Progenitor cell of endocrine pancreas (in vitro differentiated cells): ENCODE results near the gene NFE2. TPM values are rescaled to one million over a fixed set of nuclear protein-coding genes. Genes with fewer than 3 reads are reported as not detected.

Experiments used
- DNase-seq: peaks from one replicate; pipeline ENCODE4 v3.0.0; 2021; ENCODE audit warnings: low spot score; ENCODE audit not compliant: unreplicated experiment
- H3K27ac Mint-ChIP-seq: 2 replicates; pipeline ENCODE4 v1.8.0; 2021; ENCODE audit warnings: mild to moderate bottlenecking, moderate library complexity, mixed read lengths
- H3K27me3 Mint-ChIP-seq: 2 replicates; pipeline ENCODE4 v1.8.0; 2021; ENCODE audit warnings: mixed read lengths
- H3K36me3 Mint-ChIP-seq: 2 replicates; pipeline ENCODE4 v1.8.0; 2022; ENCODE audit warnings: mixed read lengths; ENCODE audit not compliant: insufficient read depth
- H3K4me1 Mint-ChIP-seq: 2 replicates; pipeline ENCODE4 v1.8.0; 2021; ENCODE audit warnings: low read depth, mixed read lengths
- H3K4me3 Mint-ChIP-seq: 2 replicates; pipeline ENCODE4 v1.8.0; 2021; ENCODE audit warnings: low read depth, mild to moderate bottlenecking, moderate library complexity, mixed read lengths
- H3K9me3 Mint-ChIP-seq: 2 replicates; pipeline ENCODE4 v1.8.0; 2021; ENCODE audit warnings: low read depth, mixed read lengths
- total RNA-seq: library from RNA; stranded (reverse); gene quantifications from 2 replicates; pipeline ENCODE4 v1.2.1, GENCODE V29; 2021
- TF ChIP-seq, protein P1 (sequence below): fragments of 200-600 bp; sonication (generic); IDR thresholded peaks from one replicate; pipeline ENCODE4 v1.5.0; 2021; ENCODE audit warnings: antibody characterized with exemption, mild to moderate bottlenecking; ENCODE audit not compliant: unreplicated experiment

The NFE2 gene
- total RNA-seq, 1 donor from 2014 or later: 17.9 TPM

DNA sequence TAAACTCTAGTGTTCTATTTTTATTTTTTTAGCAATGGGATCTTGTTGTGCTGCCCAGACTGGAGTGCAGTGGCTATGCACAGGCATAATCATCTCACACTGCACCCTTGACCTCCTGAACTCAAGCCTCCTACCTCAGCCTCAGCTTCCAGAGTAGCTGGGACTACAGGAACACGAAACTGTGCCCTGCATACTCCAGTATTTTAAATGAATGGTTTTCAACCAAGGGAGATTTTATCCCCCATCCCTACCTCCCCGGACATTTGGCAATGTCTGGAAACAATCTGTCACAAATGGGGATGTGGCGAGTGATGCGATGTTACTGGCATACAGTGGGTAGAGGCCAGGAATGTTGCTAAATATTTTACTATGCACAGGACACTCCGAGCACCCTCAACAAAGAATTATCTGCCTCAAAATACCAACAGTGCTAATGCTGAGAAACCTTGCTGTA is 23.0 kb downstream of the NFE2 start:
- H3K9me3 Mint-ChIP-seq: no peaks in the 10 kb centered on the region
- H3K27ac Mint-ChIP-seq: no peak overlapping the region
- no peak for DNase-seq
- TF ChIP-seq, protein P1, sequence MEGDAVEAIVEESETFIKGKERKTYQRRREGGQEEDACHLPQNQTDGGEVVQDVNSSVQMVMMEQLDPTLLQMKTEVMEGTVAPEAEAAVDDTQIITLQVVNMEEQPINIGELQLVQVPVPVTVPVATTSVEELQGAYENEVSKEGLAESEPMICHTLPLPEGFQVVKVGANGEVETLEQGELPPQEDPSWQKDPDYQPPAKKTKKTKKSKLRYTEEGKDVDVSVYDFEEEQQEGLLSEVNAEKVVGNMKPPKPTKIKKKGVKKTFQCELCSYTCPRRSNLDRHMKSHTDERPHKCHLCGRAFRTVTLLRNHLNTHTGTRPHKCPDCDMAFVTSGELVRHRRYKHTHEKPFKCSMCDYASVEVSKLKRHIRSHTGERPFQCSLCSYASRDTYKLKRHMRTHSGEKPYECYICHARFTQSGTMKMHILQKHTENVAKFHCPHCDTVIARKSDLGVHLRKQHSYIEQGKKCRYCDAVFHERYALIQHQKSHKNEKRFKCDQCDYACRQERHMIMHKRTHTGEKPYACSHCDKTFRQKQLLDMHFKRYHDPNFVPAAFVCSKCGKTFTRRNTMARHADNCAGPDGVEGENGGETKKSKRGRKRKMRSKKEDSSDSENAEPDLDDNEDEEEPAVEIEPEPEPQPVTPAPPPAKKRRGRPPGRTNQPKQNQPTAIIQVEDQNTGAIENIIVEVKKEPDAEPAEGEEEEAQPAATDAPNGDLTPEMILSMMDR: no peak
- no peak overlapping the region for H3K4me3 Mint-ChIP-seq
- H3K27me3 Mint-ChIP-seq: no peaks in the 10 kb centered on the region
- peaks cover 22% of the 10 kb centered on the region for H3K36me3 Mint-ChIP-seq
- peaks cover 36% of the 10 kb centered on the region for H3K4me1 Mint-ChIP-seq

DNA sequence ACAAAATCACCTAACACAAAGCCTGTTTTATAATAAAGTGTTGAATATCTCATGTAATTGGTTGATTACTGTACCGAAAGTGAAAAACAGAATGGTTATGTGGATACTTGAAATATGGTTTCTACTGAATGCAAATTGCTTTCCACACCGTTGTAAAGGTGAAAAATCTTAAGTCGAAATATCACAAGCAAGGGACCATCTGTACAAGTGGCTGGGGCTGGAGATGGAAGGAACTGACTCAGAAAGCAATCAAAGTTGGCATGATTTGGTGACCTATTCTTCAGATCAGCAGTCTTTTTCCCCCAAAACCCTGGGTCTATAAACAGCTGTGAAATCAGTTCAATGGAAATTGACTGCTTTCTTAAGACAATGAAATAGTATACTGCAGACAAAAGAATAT is 24.4 kb downstream of the NFE2 start:
- Mint-ChIP-seq H3K27ac (peak overlapping the region; percentile 69), H3K27me3 (no peaks in the 10 kb centered on the region), H3K36me3 (peaks cover 10% of the 10 kb centered on the region), H3K9me3 (no peaks in the 10 kb centered on the region), H3K4me1 (peaks cover 23% of the 10 kb centered on the region), H3K4me3 (no peak overlapping the region)
- no peak for DNase-seq
- TF ChIP-seq, protein P1: no peak

DNA sequence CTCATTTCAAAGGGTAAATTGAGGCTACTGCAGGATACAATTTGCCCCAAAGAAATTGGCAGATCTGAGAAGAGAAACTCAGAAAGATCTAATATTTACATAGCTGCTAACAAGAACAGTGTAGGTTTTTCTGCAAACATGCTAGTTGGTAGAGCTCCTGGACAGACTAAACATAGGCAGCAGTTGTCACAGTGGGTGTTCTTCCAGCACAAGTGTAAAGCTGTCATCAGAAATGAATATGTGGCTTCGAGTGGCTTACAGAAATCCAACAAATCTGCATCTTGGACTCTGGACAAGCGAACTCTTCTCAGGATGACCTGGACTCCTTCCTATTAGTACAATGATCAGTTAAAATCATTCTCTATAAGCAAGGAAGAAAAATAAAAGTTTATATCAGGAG is 26.8 kb downstream of the NFE2 start:
- no peaks in the 10 kb centered on the region for H3K27me3 Mint-ChIP-seq
- H3K36me3 Mint-ChIP-seq: peaks cover 8% of the 10 kb centered on the region
- no peak for DNase-seq
- TF ChIP-seq, protein P1: no peak
- peaks cover 22% of the 10 kb centered on the region for H3K4me1 Mint-ChIP-seq
- no peak overlapping the region for H3K27ac Mint-ChIP-seq
- H3K9me3 Mint-ChIP-seq: no peaks in the 10 kb centered on the region
- no peak overlapping the region for H3K4me3 Mint-ChIP-seq

DNA sequence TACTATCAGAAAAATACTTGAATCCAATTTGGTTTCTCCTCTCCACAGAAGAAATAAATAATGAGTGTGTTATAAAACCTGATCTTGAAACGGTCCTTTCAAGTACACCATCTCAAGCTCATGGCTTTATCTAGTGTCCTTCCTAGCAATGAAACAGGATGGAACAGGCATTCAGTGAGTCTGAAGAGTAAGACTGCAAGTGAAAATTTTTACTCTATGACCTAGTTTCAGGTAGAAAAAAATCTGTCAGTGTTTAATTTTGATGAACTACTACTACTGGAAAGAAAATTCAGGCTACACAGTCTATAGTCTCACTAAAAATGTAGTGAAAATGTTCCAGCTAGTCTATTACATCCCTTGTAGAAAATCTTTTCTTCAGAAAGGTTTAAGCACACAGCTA is 28.6 kb downstream of the NFE2 start:
- H3K4me1 Mint-ChIP-seq: peaks cover 10% of the 10 kb centered on the region

DNA sequence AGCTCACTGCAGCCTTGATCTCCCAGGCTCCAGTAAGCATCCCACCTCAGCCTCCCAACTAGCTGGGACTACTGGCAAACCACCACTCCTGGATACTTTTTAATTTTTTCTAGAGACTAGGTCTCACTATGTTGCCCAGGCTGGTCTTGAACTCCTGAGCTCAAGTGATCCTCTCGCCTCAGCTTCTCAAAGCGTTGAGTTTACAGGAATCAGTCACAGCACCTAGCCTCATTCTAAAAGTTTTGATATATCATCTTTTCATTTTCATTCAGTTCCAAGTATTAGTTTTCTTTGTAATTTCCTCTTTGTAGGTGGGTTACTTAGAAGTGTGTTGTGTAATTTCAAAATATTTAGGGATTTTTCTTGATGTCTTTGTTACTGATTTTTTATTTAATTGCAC is 30.5 kb downstream of the NFE2 start:
- TF ChIP-seq, protein P1: no peak
- Mint-ChIP-seq H3K4me3 (no peak overlapping the region), H3K9me3 (no peaks in the 10 kb centered on the region), H3K4me1 (peaks cover 11% of the 10 kb centered on the region), H3K27ac (peak overlapping the region; percentile 16), H3K27me3 (no peaks in the 10 kb centered on the region), H3K36me3 (peaks cover 14% of the 10 kb centered on the region)
- no peak for DNase-seq

More for the DNA sequence above, 28.6 kb downstream of the NFE2 start:
- H3K27me3 Mint-ChIP-seq: no peaks in the 10 kb centered on the region
- TF ChIP-seq, protein P1: no peak
- no peaks in the 10 kb centered on the region for H3K9me3 Mint-ChIP-seq
- H3K4me3 Mint-ChIP-seq: no peak overlapping the region
- peak overlapping the region; percentile 31 for H3K27ac Mint-ChIP-seq
- H3K36me3 Mint-ChIP-seq: peaks cover 12% of the 10 kb centered on the region
- DNase-seq: no peak
